ENCODE data around the gene KCNJ15. TPM values are rescaled to one million over a fixed set of nuclear protein-coding genes. Genes with fewer than 3 reads are reported as not detected.

The KCNJ15 gene
- total RNA-seq, 6 experiments from 2014 or later, result 0.33 to 1.2 (median 0.50) TPM

- Mint-ChIP-seq H3K4me3 (no peak overlapping the region), H3K9me3 (no peaks in the 10 kb centered on the region), H3K27ac (no peak overlapping the region), H3K36me3 (ENCODE audit: low read depth) (no peaks in the 10 kb centered on the region), H3K27me3 (ENCODE audit: insufficient read depth) (no peaks in the 10 kb centered on the region; the same call in 1 of the 2 replicates), H3K4me1 (ENCODE audit: low read depth) (peaks cover 97% of the 10 kb centered on the region)
- no peak for TF ChIP-seq CTCF (IDR thresholded peaks at IDR 0.05)
- no peak for DNase-seq
Observed at GRCh38 chr21:38293765-38294164, 37.0 kb downstream of the KCNJ15 start.

- DNase-seq, result no peak
- Mint-ChIP-seq H3K27ac (no peak overlapping the region), H3K27me3 (ENCODE audit: insufficient read depth) (no peaks in the 10 kb centered on the region; the same call in 1 of the 2 replicates), H3K9me3 (no peaks in the 10 kb centered on the region), H3K4me1 (ENCODE audit: low read depth) (peaks cover 96% of the 10 kb centered on the region), H3K4me3 (no peak overlapping the region), H3K36me3 (ENCODE audit: low read depth) (peaks cover 7% of the 10 kb centered on the region; the same call in 1 of the 2 replicates)
- no peak for TF ChIP-seq CTCF (IDR thresholded peaks at IDR 0.05)
Observed at GRCh38 chr21:38294609-38295008, 37.8 kb downstream of the KCNJ15 start.

- Mint-ChIP-seq H3K27ac (peak overlapping the region; percentile 80), H3K36me3 (ENCODE audit: low read depth) (peaks cover 9% of the 10 kb centered on the region; the same call in 1 of the 2 replicates), H3K27me3 (ENCODE audit: insufficient read depth) (no peaks in the 10 kb centered on the region), H3K4me1 (ENCODE audit: low read depth) (peaks cover 96% of the 10 kb centered on the region), H3K9me3 (no peaks in the 10 kb centered on the region), H3K4me3 (peak overlapping the region; percentile 68)
- DNase-seq, result peak; percentile 15
- TF ChIP-seq CTCF (IDR thresholded peaks at IDR 0.05), result no peak
Observed at GRCh38 chr21:38295997-38296764, 39.4 kb downstream of the KCNJ15 start.

- peak overlapping the region; percentile 60 for H3K4me3 Mint-ChIP-seq
- TF ChIP-seq CTCF (IDR thresholded peaks at IDR 0.05), result no peak
- no peaks in the 10 kb centered on the region for H3K27me3 Mint-ChIP-seq (ENCODE audit: insufficient read depth)
- peaks cover 9% of the 10 kb centered on the region; the same call in 1 of the 2 replicates for H3K36me3 Mint-ChIP-seq (ENCODE audit: low read depth)
- H3K9me3 Mint-ChIP-seq, result no peaks in the 10 kb centered on the region
- H3K4me1 Mint-ChIP-seq (ENCODE audit: low read depth), result peaks cover 96% of the 10 kb centered on the region
- H3K27ac Mint-ChIP-seq, result peak overlapping the region; percentile 80
- peak; percentile 78 for DNase-seq
Observed at GRCh38 chr21:38297194-38297631, 40.4 kb downstream of the KCNJ15 start.

GRCh38 chr21:38297871-38298270 is 41.1 kb downstream of the KCNJ15 start:
- Mint-ChIP-seq H3K9me3 (no peaks in the 10 kb centered on the region), H3K27ac (no peak overlapping the region), H3K4me3 (peak overlapping the region; percentile 60; the same call in 1 of the 2 replicates), H3K4me1 (ENCODE audit: low read depth) (peaks cover 95% of the 10 kb centered on the region), H3K36me3 (ENCODE audit: low read depth) (peaks cover 9% of the 10 kb centered on the region; the same call in 1 of the 2 replicates), H3K27me3 (ENCODE audit: insufficient read depth) (no peaks in the 10 kb centered on the region)
- no peak for DNase-seq
- no peak for TF ChIP-seq CTCF (IDR thresholded peaks at IDR 0.05)

Data from HFFc6 (cell line).